ENCODE measurements around the gene CDH8. TPM values are rescaled to one million over a fixed set of nuclear protein-coding genes. Genes with fewer than 3 reads are reported as not detected.
"Not testable (repeated sequence)": the region's sequence is repeated elsewhere in the genome, so short reads cannot be mapped to it uniquely, and the experiment has no call there.

Gene CDH8
- total and polyA plus RNA-seq, 5 donors from 2014 or later = not detected

DNA sequence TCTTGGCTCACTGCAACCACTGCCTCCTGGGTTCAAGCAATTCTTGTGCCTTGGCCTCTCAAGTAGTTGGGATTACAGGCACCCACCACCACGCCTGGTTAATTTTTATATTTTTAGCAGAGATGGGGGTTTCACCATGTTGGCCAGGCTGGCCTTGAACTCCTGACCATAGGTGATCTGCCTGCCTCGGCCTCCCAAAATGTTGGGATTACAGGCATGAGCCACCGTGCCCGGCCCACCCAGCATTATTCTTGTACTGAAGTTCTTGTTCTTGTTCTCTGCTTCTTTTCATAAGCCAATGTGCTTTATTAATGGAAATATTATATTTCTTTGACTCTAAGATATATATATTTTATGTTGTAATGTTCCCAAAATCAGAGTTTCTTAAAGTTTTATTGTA is 336.6 kb downstream of the CDH8 start:
- not testable (repeated sequence) for H3K36me3 Mint-ChIP-seq; H3K4me1 ChIP-seq (ENCODE audit: control insufficient read depth, insufficient read depth, low read length, poor library complexity, severe bottlenecking); H3K4me3 Mint-ChIP-seq; H3K27me3 Mint-ChIP-seq; H3K36me3 ChIP-seq (ENCODE audit: control insufficient read depth, insufficient read depth, low read length); H3K27ac Mint-ChIP-seq; H3K4me1 Mint-ChIP-seq; H3K9me3 ChIP-seq (ENCODE audit: control insufficient read depth in 2 of 2, low read length in 2 of 2); DNase-seq; ATAC-seq (ENCODE audit: low read depth in 2 of 2); H3K27me3 ChIP-seq (ENCODE audit: control insufficient read depth, insufficient read depth, low read length); H3K4me3 ChIP-seq (ENCODE audit: low read depth, low read length); H3K27ac ChIP-seq (ENCODE audit: insufficient read depth, low read length, poor library complexity, severe bottlenecking)
- peaks cover 2 to 19% (median 7%) of the 10 kb centered on the region in 7 donors for H3K9me3 Mint-ChIP-seq

GRCh38 chr16:61684541-61684940 is 351.7 kb downstream of the CDH8 start:
- Histone ChIP-seq H3K4me3 (ENCODE audit: low read depth, low read length) (no peak overlapping the region), H3K27me3 (ENCODE audit: control insufficient read depth, insufficient read depth, low read length) (no peaks in the 10 kb centered on the region), H3K27ac (ENCODE audit: insufficient read depth, low read length, poor library complexity, severe bottlenecking) (no peak overlapping the region), H3K4me1 (ENCODE audit: control insufficient read depth, insufficient read depth, low read length, poor library complexity, severe bottlenecking) (no peaks in the 10 kb centered on the region), H3K36me3 (ENCODE audit: control insufficient read depth, insufficient read depth, low read length) (no peaks in the 10 kb centered on the region), H3K9me3 (ENCODE audit: control insufficient read depth in 2 of 2, low read length in 2 of 2) (peaks cover 0 to 2% of the 10 kb centered on the region in 2 experiments)
- no peak overlapping the region for H3K27ac Mint-ChIP-seq
- peaks cover 3 to 35% (median 8%) of the 10 kb centered on the region in 7 donors for H3K9me3 Mint-ChIP-seq
- no peaks in the 10 kb centered on the region for H3K4me1 Mint-ChIP-seq
- no peaks in the 10 kb centered on the region for H3K27me3 Mint-ChIP-seq
- no peak for ATAC-seq (ENCODE audit: low read depth in 2 of 2)
- H3K36me3 Mint-ChIP-seq = no peaks in the 10 kb centered on the region
- no peak for DNase-seq
- no peak overlapping the region for H3K4me3 Mint-ChIP-seq

DNA sequence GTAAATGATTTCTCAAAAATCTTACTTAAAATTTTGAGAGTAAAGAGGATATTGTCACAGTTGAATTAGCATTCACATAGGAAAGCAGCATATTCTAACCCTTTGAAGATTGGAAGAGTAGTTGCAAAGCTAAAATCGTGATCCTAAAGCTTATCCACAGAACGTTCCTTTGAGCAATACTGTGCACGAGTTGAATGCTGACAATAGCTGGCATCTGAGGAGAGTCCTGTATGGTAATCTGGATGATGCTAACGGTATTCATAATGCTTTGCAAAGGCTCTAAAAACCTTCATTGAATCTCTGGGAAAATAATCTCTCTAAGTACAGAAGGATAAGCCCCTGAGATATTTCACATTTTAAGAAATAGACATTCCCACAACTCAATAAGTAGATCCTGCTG is 354.6 kb downstream of the CDH8 start:
- Mint-ChIP-seq H3K9me3 (peaks cover 1 to 33% (median 7%) of the 10 kb centered on the region in 7 donors), H3K4me1 (no peaks in the 10 kb centered on the region), H3K27me3 (no peaks in the 10 kb centered on the region), H3K4me3 (no peak overlapping the region), H3K27ac (no peak overlapping the region), H3K36me3 (no peaks in the 10 kb centered on the region)
- no peaks in the 10 kb centered on the region for H3K27me3 ChIP-seq (ENCODE audit: control insufficient read depth, insufficient read depth, low read length)
- no peak for DNase-seq
- H3K4me3 ChIP-seq (ENCODE audit: low read depth, low read length) = no peak overlapping the region
- H3K36me3 ChIP-seq (ENCODE audit: control insufficient read depth, insufficient read depth, low read length) = no peaks in the 10 kb centered on the region
- H3K4me1 ChIP-seq (ENCODE audit: control insufficient read depth, insufficient read depth, low read length, poor library complexity, severe bottlenecking) = no peaks in the 10 kb centered on the region
- H3K9me3 ChIP-seq (ENCODE audit: control insufficient read depth in 2 of 2, low read length in 2 of 2) = peaks cover 0 to 2% of the 10 kb centered on the region in 2 experiments
- no peak for ATAC-seq (ENCODE audit: low read depth in 2 of 2)
- H3K27ac ChIP-seq (ENCODE audit: insufficient read depth, low read length, poor library complexity, severe bottlenecking) = no peak overlapping the region

DNA sequence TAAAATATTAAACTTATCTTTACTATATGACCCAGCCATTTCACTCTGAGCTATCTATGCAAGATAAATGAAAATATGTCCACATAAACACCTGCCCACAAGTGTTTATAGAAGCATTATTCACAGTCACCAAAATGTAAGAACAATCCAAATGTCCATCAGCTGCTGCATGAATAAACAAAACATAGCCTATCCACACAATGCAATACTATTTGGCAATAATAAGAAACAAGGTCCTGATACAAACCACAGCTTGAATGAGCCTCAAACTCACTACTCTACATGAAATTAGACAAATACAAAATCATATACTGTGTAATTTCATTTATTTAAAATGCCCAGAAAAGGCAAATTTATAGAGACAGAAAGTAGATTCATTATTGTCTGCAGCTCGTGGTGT is 355.1 kb downstream of the CDH8 start:
- no peaks in the 10 kb centered on the region for H3K4me1 ChIP-seq (ENCODE audit: control insufficient read depth, insufficient read depth, low read length, poor library complexity, severe bottlenecking)
- H3K4me3 ChIP-seq (ENCODE audit: low read depth, low read length) = no peak overlapping the region
- Mint-ChIP-seq H3K4me1 (no peaks in the 10 kb centered on the region), H3K27me3 (no peaks in the 10 kb centered on the region), H3K27ac (no peak overlapping the region), H3K4me3 (no peak overlapping the region), H3K9me3 (peaks cover 1 to 29% (median 7%) of the 10 kb centered on the region in 7 donors), H3K36me3 (no peaks in the 10 kb centered on the region)
- peaks cover 0 to 2% of the 10 kb centered on the region in 2 experiments for H3K9me3 ChIP-seq (ENCODE audit: control insufficient read depth in 2 of 2, low read length in 2 of 2)
- no peak for ATAC-seq (ENCODE audit: low read depth in 2 of 2)
- no peaks in the 10 kb centered on the region for H3K36me3 ChIP-seq (ENCODE audit: control insufficient read depth, insufficient read depth, low read length)
- no peak for DNase-seq
- H3K27ac ChIP-seq (ENCODE audit: insufficient read depth, low read length, poor library complexity, severe bottlenecking) = no peak overlapping the region
- H3K27me3 ChIP-seq (ENCODE audit: control insufficient read depth, insufficient read depth, low read length) = no peaks in the 10 kb centered on the region

- H3K4me3 Mint-ChIP-seq = no peak overlapping the region
- no peaks in the 10 kb centered on the region for H3K27me3 Mint-ChIP-seq
- no peaks in the 10 kb centered on the region for H3K36me3 Mint-ChIP-seq
- H3K9me3 Mint-ChIP-seq = peaks cover 0 to 33% (median 10%) of the 10 kb centered on the region in 7 donors
- no peak overlapping the region for H3K4me3 ChIP-seq (ENCODE audit: low read depth, low read length)
- no peaks in the 10 kb centered on the region for H3K27me3 ChIP-seq (ENCODE audit: control insufficient read depth, insufficient read depth, low read length)
- H3K4me1 ChIP-seq (ENCODE audit: control insufficient read depth, insufficient read depth, low read length, poor library complexity, severe bottlenecking) = no peaks in the 10 kb centered on the region
- ATAC-seq (ENCODE audit: low read depth in 2 of 2) (no peak), DNase-seq (no peak)
- H3K27ac ChIP-seq (ENCODE audit: insufficient read depth, low read length, poor library complexity, severe bottlenecking) = no peak overlapping the region
- H3K36me3 ChIP-seq (ENCODE audit: control insufficient read depth, insufficient read depth, low read length) = no peaks in the 10 kb centered on the region
- H3K4me1 Mint-ChIP-seq = no peaks in the 10 kb centered on the region
- no peak overlapping the region for H3K27ac Mint-ChIP-seq
- peaks cover 0 to 5% of the 10 kb centered on the region in 2 experiments for H3K9me3 ChIP-seq (ENCODE audit: control insufficient read depth in 2 of 2, low read length in 2 of 2)
These were observed 358.1 kb downstream of the CDH8 start for GRCh38 chr16:61678182-61678581.

- H3K36me3 Mint-ChIP-seq = no peaks in the 10 kb centered on the region
- ATAC-seq (ENCODE audit: low read depth in 2 of 2) = no peak
- no peaks in the 10 kb centered on the region for H3K27me3 ChIP-seq (ENCODE audit: control insufficient read depth, insufficient read depth, low read length)
- H3K9me3 Mint-ChIP-seq = peaks cover 0 to 37% (median 10%) of the 10 kb centered on the region in 7 donors
- H3K4me1 Mint-ChIP-seq = no peaks in the 10 kb centered on the region
- no peaks in the 10 kb centered on the region for H3K4me1 ChIP-seq (ENCODE audit: control insufficient read depth, insufficient read depth, low read length, poor library complexity, severe bottlenecking)
- H3K27ac Mint-ChIP-seq = no peak overlapping the region
- H3K27me3 Mint-ChIP-seq = no peaks in the 10 kb centered on the region
- H3K9me3 ChIP-seq (ENCODE audit: control insufficient read depth in 2 of 2, low read length in 2 of 2) = peaks cover 0 to 5% of the 10 kb centered on the region in 2 experiments
- H3K27ac ChIP-seq (ENCODE audit: insufficient read depth, low read length, poor library complexity, severe bottlenecking) = no peak overlapping the region
- no peak for DNase-seq
- no peak overlapping the region for H3K4me3 ChIP-seq (ENCODE audit: low read depth, low read length)
- no peak overlapping the region for H3K4me3 Mint-ChIP-seq
- no peaks in the 10 kb centered on the region for H3K36me3 ChIP-seq (ENCODE audit: control insufficient read depth, insufficient read depth, low read length)
These were observed 358.5 kb downstream of the CDH8 start for GRCh38 chr16:61677776-61678175.

DNA sequence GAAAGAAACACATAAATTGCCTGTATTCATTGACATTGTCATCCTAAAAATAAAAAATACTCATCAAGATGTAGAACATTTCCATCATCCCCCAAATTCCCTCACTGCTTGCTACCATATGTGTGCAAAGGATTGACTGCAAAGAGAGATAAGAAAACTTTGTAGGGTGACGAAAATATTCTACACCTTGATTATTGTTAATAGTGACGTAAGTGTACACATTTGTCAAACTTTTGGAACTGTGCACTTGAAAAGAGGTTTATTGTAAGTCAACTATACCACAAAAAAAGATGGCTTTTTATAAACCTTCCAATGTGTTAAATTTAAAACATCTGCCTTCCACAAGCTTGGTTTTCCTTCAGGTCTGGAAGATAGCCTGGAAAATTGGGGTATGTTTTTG is 359.5 kb downstream of the CDH8 start:
- H3K4me3 Mint-ChIP-seq = no peak overlapping the region
- H3K27ac ChIP-seq (ENCODE audit: insufficient read depth, low read length, poor library complexity, severe bottlenecking) = no peak overlapping the region
- peaks cover 0 to 5% of the 10 kb centered on the region in 2 experiments for H3K9me3 ChIP-seq (ENCODE audit: control insufficient read depth in 2 of 2, low read length in 2 of 2)
- no peak overlapping the region for H3K27ac Mint-ChIP-seq
- no peaks in the 10 kb centered on the region for H3K36me3 Mint-ChIP-seq
- DNase-seq (no peak), ATAC-seq (ENCODE audit: low read depth in 2 of 2) (no peak)
- peaks cover 0 to 38% (median 10%) of the 10 kb centered on the region in 7 donors for H3K9me3 Mint-ChIP-seq
- H3K4me1 ChIP-seq (ENCODE audit: control insufficient read depth, insufficient read depth, low read length, poor library complexity, severe bottlenecking) = no peaks in the 10 kb centered on the region
- no peaks in the 10 kb centered on the region for H3K27me3 ChIP-seq (ENCODE audit: control insufficient read depth, insufficient read depth, low read length)
- H3K36me3 ChIP-seq (ENCODE audit: control insufficient read depth, insufficient read depth, low read length) = no peaks in the 10 kb centered on the region
- H3K27me3 Mint-ChIP-seq = no peaks in the 10 kb centered on the region
- H3K4me3 ChIP-seq (ENCODE audit: low read depth, low read length) = no peak overlapping the region
- no peaks in the 10 kb centered on the region for H3K4me1 Mint-ChIP-seq

- H3K4me1 Mint-ChIP-seq = no peaks in the 10 kb centered on the region
- Histone ChIP-seq H3K4me3 (ENCODE audit: low read depth, low read length) (no peak overlapping the region), H3K9me3 (ENCODE audit: control insufficient read depth in 2 of 2, low read length in 2 of 2) (peaks cover 6 to 12% of the 10 kb centered on the region in 2 experiments), H3K27ac (ENCODE audit: insufficient read depth, low read length, poor library complexity, severe bottlenecking) (no peak overlapping the region), H3K4me1 (ENCODE audit: control insufficient read depth, insufficient read depth, low read length, poor library complexity, severe bottlenecking) (no peaks in the 10 kb centered on the region), H3K36me3 (ENCODE audit: control insufficient read depth, insufficient read depth, low read length) (no peaks in the 10 kb centered on the region), H3K27me3 (ENCODE audit: control insufficient read depth, insufficient read depth, low read length) (no peaks in the 10 kb centered on the region)
- no peaks in the 10 kb centered on the region for H3K27me3 Mint-ChIP-seq
- H3K4me3 Mint-ChIP-seq = no peak overlapping the region
- H3K27ac Mint-ChIP-seq = no peak overlapping the region
- no peak for ATAC-seq (ENCODE audit: low read depth in 2 of 2)
- DNase-seq = no peak
- peaks cover 0 to 46% (median 7%) of the 10 kb centered on the region in 7 donors for H3K9me3 Mint-ChIP-seq
- H3K36me3 Mint-ChIP-seq = no peaks in the 10 kb centered on the region
These were observed 365.1 kb downstream of the CDH8 start for GRCh38 chr16:61671161-61671560.
